SK-MEL-5 (cell line): Measurements from ENCODE around the gene PPP1R1A. TPM values are rescaled to one million over a fixed set of nuclear protein-coding genes. Genes with fewer than 3 reads are reported as not detected.

Source experiments
- DNase-seq: peaks from one replicate; pipeline ENCODE4 v3.0.0-alpha.2; 2016; ENCODE audit warnings: low read depth, low spot score
- in situ Hi-C: cut with HindIII; loops from 2 replicates; pipeline ENCODE4 v1.10.0; 2016; ENCODE audit warnings: low sequenced_read_pairs, high pct_unique_total_duplicates, low pct_unique_long_range_greater_than_20kb
- total RNA-seq: library from RNA; depleted of rRNA; stranded (reverse); fragments of >200 nt; shearing (Covaris generic); gene quantifications from 2 replicates; pipeline ENCODE4 v1.2.3, GENCODE V29; 2014; rRNA removed

PPP1R1A gene
- total RNA-seq, 1 experiment from 2014 or later = not detected

GRCh38 chr12:54560374-54560858, 28.0 kb downstream of the PPP1R1A start:
- peak; percentile 79 for DNase-seq
- in situ Hi-C loops = no loop called here

- no peak for DNase-seq
- in situ Hi-C loops = no loop called here
These were observed 29.7 kb downstream of the PPP1R1A start for GRCh38 chr12:54558759-54559158.

- no peak for DNase-seq
- in situ Hi-C loops = no loop called here
These were observed 30.1 kb downstream of the PPP1R1A start for GRCh38 chr12:54558311-54558710.

- in situ Hi-C loops = no loop called here
- DNase-seq = no peak
These were observed 32.7 kb downstream of the PPP1R1A start for GRCh38 chr12:54555670-54556257.

- in situ Hi-C loops = no loop called here
- DNase-seq = no peak
These were observed 38.5 kb downstream of the PPP1R1A start for GRCh38 chr12:54549774-54550451.

- in situ Hi-C loops = no loop called here
- no peak for DNase-seq
These were observed 41.9 kb downstream of the PPP1R1A start for GRCh38 chr12:54546511-54546910.

GRCh38 chr12:54544743-54545142, 43.7 kb downstream of the PPP1R1A start:
- no peak for DNase-seq
- in situ Hi-C loops = no loop called here

- no peak for DNase-seq
- in situ Hi-C loops = no loop called here
These were observed 44.9 kb downstream of the PPP1R1A start for GRCh38 chr12:54543526-54543925.

GRCh38 chr12:54541751-54542290, 46.6 kb downstream of the PPP1R1A start:
- in situ Hi-C loops = no loop called here
- DNase-seq = no peak

- in situ Hi-C loops = no loop called here
- DNase-seq = no peak
These were observed 50.2 kb downstream of the PPP1R1A start for GRCh38 chr12:54538136-54538700.

- in situ Hi-C loops = no loop called here
- DNase-seq = no peak
These were observed 53.0 kb downstream of the PPP1R1A start for GRCh38 chr12:54535474-54535873.

- no peak for DNase-seq
- in situ Hi-C loops = no loop called here
These were observed 58.9 kb downstream of the PPP1R1A start for GRCh38 chr12:54529581-54529980.

Other genes starting within 250 kb of the PPP1R1A start
- gene GPR84, start 224.2 kb downstream of the PPP1R1A start, total RNA-seq = 0.11 TPM in 1 of 2 replicates, not detected in the other
- gene ZNF385A, start 203.9 kb downstream of the PPP1R1A start, total RNA-seq = 1.1 and 3.1 TPM in 2 replicates
- gene ITGA5, start 169.4 kb downstream of the PPP1R1A start, total RNA-seq = 19.2 and 22.6 TPM in 2 replicates
- gene GTSF1, start 115.1 kb downstream of the PPP1R1A start, total RNA-seq = 0.83 TPM in 1 of 2 replicates, not detected in the other
- gene NCKAP1L, start 90.9 kb downstream of the PPP1R1A start, total RNA-seq = not detected in 2 replicates
- 0.08 TPM in 1 of 2 replicates, not detected in the other for gene PDE1B, start 39.1 kb downstream of the PPP1R1A start, total RNA-seq
- not detected in 2 replicates for gene LACRT, start 46.2 kb upstream of the PPP1R1A start, total RNA-seq
- not detected in 2 replicates for gene DCD, start 59.7 kb upstream of the PPP1R1A start, total RNA-seq